Retinal pigment epithelial cell (primary cell): ENCODE data around the gene SLC29A4.
"Not testable (repeated sequence)": the region's sequence is repeated elsewhere in the genome, so short reads cannot be mapped to it uniquely, and the experiment has no call there.

Experiments
- DNase-seq: peaks from one replicate; pipeline ENCODE4 v3.0.0-alpha.2; 2010; ENCODE audit warnings: low read depth
- H3K4me3 ChIP-seq: 2 replicates; pipeline ENCODE4 v1.5.1; 2011; ENCODE audit warnings: mild to moderate bottlenecking, low read length, control low read depth, moderate library complexity
- TF ChIP-seq, protein P1 (sequence below): conservative IDR thresholded peaks from 2 replicates; pipeline ENCODE4 v1.5.1; 2011; ENCODE audit warnings: low read depth, low read length, control low read depth, inconsistent platforms

SLC29A4 gene

DNA sequence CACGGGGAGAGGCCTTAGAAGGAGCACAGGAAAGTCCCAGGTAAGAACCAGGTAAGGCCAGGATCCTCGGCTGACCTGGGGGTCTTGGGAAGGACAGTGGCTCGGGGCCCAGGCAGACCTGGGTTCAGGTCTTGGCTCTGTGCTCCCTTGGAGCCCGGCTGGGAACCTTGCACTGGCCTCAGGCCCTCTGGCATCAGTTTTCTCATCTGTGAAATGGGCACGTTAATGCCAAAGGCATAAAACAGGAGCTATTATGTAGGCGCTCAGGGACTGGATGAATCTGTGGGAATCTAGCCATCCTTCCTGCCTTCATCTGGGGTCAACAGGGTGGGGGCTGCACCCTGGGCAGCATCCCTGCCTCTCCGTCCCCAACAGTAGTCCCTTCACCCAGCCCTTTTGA is 8.3 kb upstream of the SLC29A4 start:
- H3K4me3 ChIP-seq: no peak overlapping the region
- TF ChIP-seq, protein P1, sequence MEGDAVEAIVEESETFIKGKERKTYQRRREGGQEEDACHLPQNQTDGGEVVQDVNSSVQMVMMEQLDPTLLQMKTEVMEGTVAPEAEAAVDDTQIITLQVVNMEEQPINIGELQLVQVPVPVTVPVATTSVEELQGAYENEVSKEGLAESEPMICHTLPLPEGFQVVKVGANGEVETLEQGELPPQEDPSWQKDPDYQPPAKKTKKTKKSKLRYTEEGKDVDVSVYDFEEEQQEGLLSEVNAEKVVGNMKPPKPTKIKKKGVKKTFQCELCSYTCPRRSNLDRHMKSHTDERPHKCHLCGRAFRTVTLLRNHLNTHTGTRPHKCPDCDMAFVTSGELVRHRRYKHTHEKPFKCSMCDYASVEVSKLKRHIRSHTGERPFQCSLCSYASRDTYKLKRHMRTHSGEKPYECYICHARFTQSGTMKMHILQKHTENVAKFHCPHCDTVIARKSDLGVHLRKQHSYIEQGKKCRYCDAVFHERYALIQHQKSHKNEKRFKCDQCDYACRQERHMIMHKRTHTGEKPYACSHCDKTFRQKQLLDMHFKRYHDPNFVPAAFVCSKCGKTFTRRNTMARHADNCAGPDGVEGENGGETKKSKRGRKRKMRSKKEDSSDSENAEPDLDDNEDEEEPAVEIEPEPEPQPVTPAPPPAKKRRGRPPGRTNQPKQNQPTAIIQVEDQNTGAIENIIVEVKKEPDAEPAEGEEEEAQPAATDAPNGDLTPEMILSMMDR: no peak
- no peak for DNase-seq

DNA sequence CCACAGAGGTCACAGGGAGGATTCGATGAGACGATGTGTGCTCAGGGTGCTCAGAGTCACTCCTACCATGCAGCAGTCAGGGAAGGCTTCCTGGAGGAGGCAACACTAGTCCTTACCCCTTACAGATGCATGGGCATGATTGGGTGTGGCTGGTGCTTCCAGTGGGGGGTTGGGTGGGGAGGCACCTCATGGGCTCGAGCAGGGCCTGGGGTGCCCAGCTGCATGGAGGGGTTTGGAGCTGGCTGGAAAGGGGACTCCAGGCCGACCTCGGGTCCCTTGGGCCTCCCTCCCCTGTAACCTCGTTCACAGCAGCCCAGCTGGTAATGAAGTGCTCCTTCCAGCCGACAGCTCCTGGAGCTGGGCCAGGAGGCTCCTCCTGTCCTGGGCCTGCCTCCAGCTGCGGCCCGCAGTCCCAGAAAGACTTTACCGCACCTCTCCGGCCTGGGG is 7.7 kb upstream of the SLC29A4 start:
- not testable (repeated sequence) for H3K4me3 ChIP-seq, DNase-seq

DNA sequence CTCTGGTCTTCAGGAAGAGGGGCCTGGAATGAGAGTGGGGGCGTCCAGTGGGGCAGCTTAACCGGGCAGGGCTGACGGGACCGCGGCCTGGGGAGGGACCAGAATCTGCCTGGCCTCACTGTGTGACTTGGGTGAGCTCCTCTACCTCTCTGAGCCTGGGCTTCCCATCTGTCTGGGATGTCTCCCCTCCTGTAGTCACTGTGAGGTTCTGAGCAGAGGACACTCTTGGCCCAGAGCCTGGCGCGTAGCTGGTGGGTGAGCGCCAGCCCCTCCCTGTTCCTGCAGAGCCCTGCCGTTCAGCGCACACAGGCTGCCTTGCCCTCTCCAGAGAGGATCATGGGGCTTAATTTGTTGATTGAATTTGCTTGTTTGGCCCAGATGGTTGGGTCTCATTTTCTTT is 7.2 kb upstream of the SLC29A4 start:
- DNase-seq, H3K4me3 ChIP-seq: not testable (repeated sequence)

DNA sequence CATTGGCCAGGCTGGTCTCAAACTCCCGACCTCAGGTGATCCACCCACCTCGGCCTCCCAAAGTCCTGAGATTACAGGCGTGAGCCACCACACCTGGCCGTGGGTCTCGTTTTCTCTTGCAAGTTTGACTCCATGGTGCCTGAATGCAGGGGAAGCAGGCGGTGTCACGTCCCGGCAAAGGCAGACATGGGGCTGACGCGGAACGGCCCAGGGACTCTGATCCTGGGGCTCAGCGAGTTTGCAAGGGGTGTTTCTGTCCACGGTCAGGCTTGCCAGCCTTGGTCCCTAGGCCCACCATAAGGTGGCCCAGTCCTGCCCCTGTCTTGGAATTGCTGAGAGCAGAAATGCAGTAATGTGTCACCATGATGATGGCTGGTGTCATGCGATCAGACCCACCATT is 6.6 kb upstream of the SLC29A4 start:
- not testable (repeated sequence) for DNase-seq, H3K4me3 ChIP-seq

DNA sequence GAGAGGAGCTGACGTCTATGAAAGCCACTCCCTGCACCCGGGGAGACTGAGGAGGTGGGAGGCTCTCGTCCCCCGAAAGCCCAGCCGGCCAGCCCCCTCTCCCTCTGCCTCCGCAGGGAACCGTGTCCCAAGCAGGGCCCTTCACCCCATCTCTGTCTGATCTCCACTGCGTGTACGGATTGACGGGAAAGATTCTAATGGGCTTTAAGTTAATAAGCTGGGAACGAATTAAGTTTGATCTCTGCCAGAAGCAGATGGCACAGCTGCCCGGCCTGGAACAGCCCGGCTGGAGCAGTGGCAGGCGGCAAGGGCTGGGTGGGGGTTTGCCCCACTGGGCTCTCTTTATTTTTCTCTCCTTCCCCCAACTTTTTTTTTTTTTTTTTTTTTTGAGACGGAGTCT is 6.1 kb upstream of the SLC29A4 start:
- H3K4me3 ChIP-seq: no peak overlapping the region
- TF ChIP-seq, protein P1: no peak
- no peak for DNase-seq

DNA sequence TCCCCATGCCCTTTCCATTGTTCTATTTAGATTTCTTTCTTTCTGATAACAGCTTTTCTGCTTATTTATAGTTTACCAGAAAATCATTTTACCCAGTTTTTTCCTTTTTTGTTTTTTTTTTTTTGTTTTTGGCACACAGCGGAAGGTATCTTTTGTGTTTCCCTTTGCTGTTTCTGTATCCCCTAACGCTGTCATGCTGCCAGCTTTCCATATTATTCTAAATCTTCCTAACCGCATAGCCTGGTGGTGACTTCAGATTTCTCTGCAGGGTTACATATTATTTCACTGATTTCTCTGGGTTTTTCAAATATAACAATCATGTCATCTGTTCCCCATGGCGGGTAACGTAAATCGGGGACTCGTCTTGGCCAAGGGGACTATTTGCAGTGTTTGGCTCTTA is 4.0 kb upstream of the SLC29A4 start:
- TF ChIP-seq, protein P1: no peak

DNA sequence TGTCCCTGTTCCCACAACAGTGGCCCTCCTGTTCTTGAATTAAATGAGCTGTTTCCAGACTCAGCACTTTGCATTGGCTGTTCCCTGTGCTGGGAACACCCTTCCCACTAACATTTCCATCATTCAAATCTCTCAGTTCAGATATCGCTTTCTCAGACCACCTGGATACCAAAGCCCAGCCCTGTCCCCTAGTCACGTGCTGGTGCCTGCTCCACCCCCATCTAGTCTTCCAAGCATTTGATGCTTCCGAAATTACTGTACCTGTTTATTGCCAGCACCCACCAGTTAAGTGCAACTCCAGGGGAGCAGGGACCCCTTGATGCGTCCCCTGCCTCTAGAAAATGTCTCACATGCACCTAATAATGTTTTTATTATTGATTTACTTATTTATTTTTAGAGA is 3.0 kb upstream of the SLC29A4 start:
- H3K4me3 ChIP-seq: no peak overlapping the region
- TF ChIP-seq, protein P1: no peak
- no peak for DNase-seq

More for the DNA sequence above, 4.0 kb upstream of the SLC29A4 start:
- H3K4me3 ChIP-seq: no peak overlapping the region
- DNase-seq: no peak

DNA sequence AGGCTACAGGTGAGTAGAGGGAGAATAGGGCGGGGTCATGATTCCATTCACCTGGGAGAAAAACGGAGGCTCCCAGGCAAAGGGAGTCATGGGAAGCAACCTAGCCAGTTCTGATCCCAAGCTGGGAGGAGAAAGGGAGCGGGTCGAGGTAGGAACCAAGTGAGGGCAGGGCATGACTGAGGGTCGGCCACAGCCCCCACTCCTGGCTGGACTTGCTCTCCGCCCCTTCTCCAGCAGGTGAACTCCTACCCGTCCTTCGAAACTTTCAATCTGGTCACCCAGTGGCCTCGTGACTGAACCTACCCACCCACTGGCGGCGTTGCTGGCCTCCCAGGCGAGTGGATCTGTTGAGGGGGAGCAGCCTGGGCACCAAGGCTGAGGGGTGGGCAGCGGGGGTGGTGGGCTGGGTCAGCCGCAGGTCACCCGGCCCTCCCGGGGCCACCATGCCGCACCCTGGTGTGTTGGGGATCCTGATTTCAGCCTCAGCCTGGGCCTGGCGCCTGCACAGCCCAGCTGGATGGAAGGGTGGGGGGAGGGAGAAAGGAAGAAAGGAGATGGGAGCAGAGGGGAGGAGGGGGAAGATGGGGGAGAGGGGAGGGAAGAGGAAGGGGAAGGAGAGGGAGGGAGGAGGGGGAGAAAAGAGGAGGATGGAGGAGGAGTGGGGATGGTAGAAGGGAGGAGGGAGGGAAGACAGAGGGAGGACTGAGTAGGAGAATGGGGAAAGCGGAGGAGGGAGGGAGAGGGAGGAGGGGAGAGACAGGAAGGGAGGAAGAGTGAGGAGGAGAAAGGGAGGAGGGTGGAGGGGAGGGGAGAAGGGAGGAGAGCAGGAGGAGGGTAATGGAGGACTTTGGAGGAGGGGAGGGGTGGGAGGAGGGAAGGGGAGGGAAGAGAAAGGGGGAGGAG is 894 bp upstream of the SLC29A4 start:
- DNase-seq, H3K4me3 ChIP-seq: not testable (repeated sequence)

DNA sequence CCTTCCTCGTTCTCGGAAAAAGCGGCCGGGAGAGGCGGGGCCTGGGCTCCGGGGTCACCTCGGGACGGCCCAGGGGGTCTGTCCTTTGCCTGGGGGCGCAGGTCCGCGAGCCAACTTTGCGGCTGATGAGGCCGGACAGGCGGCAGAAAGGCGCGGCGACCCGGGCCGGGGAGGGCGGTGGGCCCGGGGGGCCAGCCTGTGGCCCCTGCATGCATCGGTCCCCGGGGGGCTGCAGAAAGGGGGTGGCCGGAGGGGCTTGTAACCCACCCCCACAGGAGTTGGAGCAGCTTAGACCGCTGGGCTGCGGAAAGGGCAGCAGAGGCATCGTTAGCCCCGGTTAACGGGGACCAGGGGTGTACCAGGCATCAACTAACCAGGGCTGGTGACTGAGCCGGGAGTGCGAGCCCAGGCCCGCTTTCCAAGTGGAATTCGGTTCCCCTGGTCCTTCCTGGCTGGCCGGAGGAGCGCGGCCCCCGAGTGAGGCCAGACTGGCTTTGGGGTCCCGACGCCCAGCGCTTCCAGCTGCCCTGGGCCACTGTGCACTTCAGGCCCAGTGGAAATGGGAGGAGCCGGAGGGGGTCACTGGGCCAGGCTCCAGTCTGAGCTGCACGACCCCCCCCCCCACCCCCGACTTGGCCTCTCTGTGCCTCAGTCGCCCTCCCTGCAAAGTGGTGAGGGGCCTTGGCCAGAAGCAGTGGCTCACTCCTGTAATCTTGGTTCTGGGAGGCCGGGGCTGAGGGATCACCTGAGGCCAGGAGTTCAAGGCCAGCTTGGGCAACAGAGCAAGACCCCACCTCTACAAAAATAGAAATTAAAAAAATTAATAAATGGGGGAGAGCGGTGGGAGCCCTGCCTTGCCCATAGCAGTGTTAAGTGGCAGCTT is 919 bp downstream of the SLC29A4 start:
- TF ChIP-seq, protein P1: no peak
- H3K4me3 ChIP-seq: peak overlapping the region; percentile 40
- no peak for DNase-seq
